Measurements from ENCODE around the gene CLPX. TPM values are rescaled to one million over a fixed set of nuclear protein-coding genes. Genes with fewer than 3 reads are reported as not detected.
A peak's percentile ranks its signal among the peaks of the same experiment; 100 is the strongest.
"Not testable (repeated sequence)": the region's sequence is repeated elsewhere in the genome, so short reads cannot be mapped to it uniquely, and the experiment has no call there.

CLPX gene
- 10 to 100 TPM; 33.4 to 56.3 (median 51.1) TPM for total RNA-seq
- polyA plus RNA-seq: 10 to 100 TPM; 34.1 to 37.0 TPM
- 43.2 reads per million, percentile 68 among the genes with 10 or more reads in this experiment for total RNA-seq

- Mint-ChIP-seq H3K27ac (peak within 1 kb of the TSS; percentile 87 to 98 (median 96)), H3K9me3 (peaks cover 0 to 2% (median 0%) of the 10 kb centered on the region in 11 donors), H3K27me3 (no peaks in the 10 kb centered on the region), H3K4me1 (peaks cover 14 to 40% (median 31%) of the 10 kb centered on the region in 7 donors), H3K36me3 (peaks cover 0 to 8% (median 0%) of the 10 kb centered on the region in 5 donors), H3K4me3 (peak within 1 kb of the TSS; percentile 89 to 96 (median 94))
- ATAC-seq (peak; percentile 97), DNase-seq (peak; percentile 80 to 97 (median 95))
- CTCF ChIA-PET: interaction anchor here (0.6 kb wide), 1 partner anchor 115 kb away, joined by 3 read pairs; no protein-coding TSS in a partner anchor
- Histone ChIP-seq H3K27ac (ENCODE audit: low read depth, low read length) (peak within 1 kb of the TSS; percentile 93), H3K27me3 (ENCODE audit: control insufficient read depth in 2 of 2, insufficient read depth in 2 of 2, low read length in 2 of 2) (no peaks in the 10 kb centered on the region), H3K4me1 (ENCODE audit: control insufficient read depth in 2 of 2, insufficient read depth in 2 of 2, low read length in 2 of 2) (peaks cover 4% of the 10 kb centered on the region in 2 donors), H3K9me3 (ENCODE audit: control insufficient read depth in 2 of 3, low read length in 3 of 3) (no peaks in the 10 kb centered on the region), H3K4me3 (ENCODE audit: low read length) (peak within 1 kb of the TSS; percentile 85), H3K36me3 (ENCODE audit: control insufficient read depth in 2 of 3, insufficient read depth in 3 of 3, low read length in 3 of 3) (peaks cover 0 to 15% (median 0%) of the 10 kb centered on the region in 3 experiments)
- intact Hi-C loops (cut with micrococcal nuclease): loop anchor here (1.0 to 10.0 kb wide), 19 partner anchors 52 to 1910 kb away; partner anchors contain the start of genes PARP16 (in 2 of the 2), PDCD7 (in 2 of the 2), RNU5A-1 (in 2 of the 2) and RNU5B-1 (in 2 of the 2)
- POLR2A ChIA-PET: interaction anchor here (0.6 to 3.4 kb wide), 15 partner anchors 10 to 684 kb away, joined by 3 to 32 read pairs (median 3); partner anchors contain the start of genes PARP16, PDCD7, RAB11A and RNU5A-1
Measured at GRCh38 chr15:65184868-65185717, at the start of gene CLPX. Gene CLPX (minus strand): TSS chr15:65185342. CDS start chr15:65185153, 189 bp downstream.

- no peaks in the 10 kb centered on the region for H3K9me3 Mint-ChIP-seq
- CTCF ChIA-PET: no interaction called here
- H3K36me3 Mint-ChIP-seq: peaks cover 0 to 10% (median 0%) of the 10 kb centered on the region in 5 donors
- POLR2A ChIA-PET: no interaction called here
- ATAC-seq (no peak), DNase-seq (no peak)
- Histone ChIP-seq H3K36me3 (ENCODE audit: control insufficient read depth in 2 of 3, insufficient read depth in 3 of 3, low read length in 3 of 3) (no peaks in the 10 kb centered on the region), H3K27me3 (ENCODE audit: control insufficient read depth in 2 of 2, insufficient read depth in 2 of 2, low read length in 2 of 2) (no peaks in the 10 kb centered on the region), H3K9me3 (ENCODE audit: control insufficient read depth in 2 of 3, low read length in 3 of 3) (no peaks in the 10 kb centered on the region), H3K4me3 (ENCODE audit: low read length) (no peak overlapping the region), H3K27ac (ENCODE audit: low read depth, low read length) (no peak overlapping the region), H3K4me1 (ENCODE audit: control insufficient read depth in 2 of 2, insufficient read depth in 2 of 2, low read length in 2 of 2) (no peaks in the 10 kb centered on the region)
- intact Hi-C loops (cut with micrococcal nuclease): no loop called here
- peaks cover 0 to 5% (median 0%) of the 10 kb centered on the region in 7 donors for H3K4me1 Mint-ChIP-seq
- no peak overlapping the region for H3K27ac Mint-ChIP-seq
- no peak overlapping the region for H3K4me3 Mint-ChIP-seq
- H3K27me3 Mint-ChIP-seq: no peaks in the 10 kb centered on the region
Measured at GRCh38 chr15:65233696-65234095, 48.6 kb upstream of the CLPX start.

DNA sequence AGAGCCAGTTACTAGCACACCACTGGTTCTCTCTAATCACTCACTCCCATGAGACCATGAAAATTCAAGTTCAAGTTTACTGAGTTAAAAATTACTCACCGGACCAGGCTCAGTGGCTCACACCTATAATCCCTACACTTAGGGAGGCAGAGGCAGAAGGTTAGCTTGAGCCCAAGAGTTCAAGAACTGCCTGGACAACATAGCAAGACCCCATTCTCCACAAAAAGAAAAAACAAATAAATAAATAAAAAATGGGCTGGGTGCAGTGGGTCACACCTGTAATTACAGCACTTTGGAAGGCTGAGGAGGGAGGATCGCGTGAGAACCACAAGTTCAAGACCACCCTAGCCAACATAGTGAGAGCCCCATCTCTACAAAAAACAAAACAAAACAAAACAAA lies 47.4 kb upstream of the CLPX start:
- intact Hi-C loops (cut with micrococcal nuclease): no loop called here
- Mint-ChIP-seq H3K4me1 (peaks cover 0 to 5% (median 0%) of the 10 kb centered on the region in 7 donors), H3K4me3 (no peak overlapping the region), H3K27ac (no peak overlapping the region), H3K36me3 (peaks cover 0 to 7% (median 0%) of the 10 kb centered on the region in 5 donors), H3K9me3 (no peaks in the 10 kb centered on the region), H3K27me3 (no peaks in the 10 kb centered on the region)
- H3K4me3 ChIP-seq (ENCODE audit: low read length): no peak overlapping the region
- no peak overlapping the region for H3K27ac ChIP-seq (ENCODE audit: low read depth, low read length)
- ChIA-PET POLR2A (no interaction called here), CTCF (no interaction called here)
- H3K4me1 ChIP-seq (ENCODE audit: control insufficient read depth in 2 of 2, insufficient read depth in 2 of 2, low read length in 2 of 2): no peaks in the 10 kb centered on the region
- ATAC-seq (no peak), DNase-seq (no peak)
- H3K27me3 ChIP-seq (ENCODE audit: control insufficient read depth in 2 of 2, insufficient read depth in 2 of 2, low read length in 2 of 2): no peaks in the 10 kb centered on the region
- H3K9me3 ChIP-seq (ENCODE audit: control insufficient read depth in 2 of 3, low read length in 3 of 3): no peaks in the 10 kb centered on the region
- H3K36me3 ChIP-seq (ENCODE audit: control insufficient read depth in 2 of 3, insufficient read depth in 3 of 3, low read length in 3 of 3): no peaks in the 10 kb centered on the region

- Histone ChIP-seq H3K4me1 (ENCODE audit: control insufficient read depth in 2 of 2, insufficient read depth in 2 of 2, low read length in 2 of 2) (no peaks in the 10 kb centered on the region), H3K27ac (ENCODE audit: low read depth, low read length) (no peak overlapping the region), H3K4me3 (ENCODE audit: low read length) (no peak overlapping the region), H3K27me3 (ENCODE audit: control insufficient read depth in 2 of 2, insufficient read depth in 2 of 2, low read length in 2 of 2) (no peaks in the 10 kb centered on the region), H3K9me3 (ENCODE audit: control insufficient read depth in 2 of 3, low read length in 3 of 3) (no peaks in the 10 kb centered on the region), H3K36me3 (ENCODE audit: control insufficient read depth in 2 of 3, insufficient read depth in 3 of 3, low read length in 3 of 3) (no peaks in the 10 kb centered on the region)
- Mint-ChIP-seq H3K36me3 (peaks cover 0 to 7% (median 0%) of the 10 kb centered on the region in 5 donors), H3K9me3 (no peaks in the 10 kb centered on the region), H3K27ac (peak overlapping the region in 1 of 9 donors; percentile 63), H3K4me3 (no peak overlapping the region), H3K27me3 (no peaks in the 10 kb centered on the region), H3K4me1 (peaks cover 0 to 1% (median 0%) of the 10 kb centered on the region in 7 donors)
- intact Hi-C loops (cut with micrococcal nuclease): no loop called here
- CTCF ChIA-PET: interaction anchor here (0.7 kb wide), 1 partner anchor 85 kb away, joined by 4 read pairs; no protein-coding TSS in a partner anchor
- DNase-seq (no peak), ATAC-seq (no peak)
- POLR2A ChIA-PET: no interaction called here
Measured at GRCh38 chr15:65231306-65231705, 46.2 kb upstream of the CLPX start.

DNA sequence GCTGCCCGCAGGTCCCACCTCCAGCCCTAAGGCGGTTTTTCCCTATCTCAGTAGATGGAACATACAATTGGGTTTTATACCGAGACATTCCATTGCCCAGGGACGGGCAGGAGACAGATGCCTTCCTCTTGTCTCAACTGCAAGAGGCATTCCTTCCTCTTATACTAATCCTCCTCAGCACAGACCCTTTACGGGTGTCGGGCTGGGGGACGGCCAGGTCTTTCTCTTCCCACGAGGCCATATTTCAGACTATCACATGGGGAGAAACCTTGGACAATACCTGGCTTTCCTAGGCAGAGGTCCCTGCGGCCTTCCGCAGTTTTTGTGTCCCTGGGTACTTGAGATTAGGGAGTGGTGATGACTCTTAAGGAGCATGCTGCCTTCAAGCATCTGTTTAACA lies 41.8 kb upstream of the CLPX start:
- H3K27me3 ChIP-seq (ENCODE audit: control insufficient read depth in 2 of 2, insufficient read depth in 2 of 2, low read length in 2 of 2); H3K4me1 ChIP-seq (ENCODE audit: control insufficient read depth in 2 of 2, insufficient read depth in 2 of 2, low read length in 2 of 2); DNase-seq; CTCF ChIA-PET; H3K4me1 Mint-ChIP-seq; H3K4me3 Mint-ChIP-seq; H3K27ac Mint-ChIP-seq; H3K27ac ChIP-seq (ENCODE audit: low read depth, low read length); POLR2A ChIA-PET; H3K4me3 ChIP-seq (ENCODE audit: low read length); H3K9me3 Mint-ChIP-seq; intact Hi-C loops (cut with micrococcal nuclease); ATAC-seq; H3K9me3 ChIP-seq (ENCODE audit: control insufficient read depth in 2 of 3, low read length in 3 of 3); H3K36me3 Mint-ChIP-seq; H3K27me3 Mint-ChIP-seq; H3K36me3 ChIP-seq (ENCODE audit: control insufficient read depth in 2 of 3, insufficient read depth in 3 of 3, low read length in 3 of 3): not testable (repeated sequence)

- peaks cover 0 to 2% (median 0%) of the 10 kb centered on the region in 5 donors for H3K27me3 Mint-ChIP-seq
- no peaks in the 10 kb centered on the region for H3K27me3 ChIP-seq (ENCODE audit: control insufficient read depth in 2 of 2, insufficient read depth in 2 of 2, low read length in 2 of 2)
- H3K4me1 ChIP-seq (ENCODE audit: control insufficient read depth in 2 of 2, insufficient read depth in 2 of 2, low read length in 2 of 2): no peaks in the 10 kb centered on the region
- no peak overlapping the region for H3K4me3 ChIP-seq (ENCODE audit: low read length)
- peaks cover 0 to 3% (median 0%) of the 10 kb centered on the region in 5 donors for H3K36me3 Mint-ChIP-seq
- no peaks in the 10 kb centered on the region for H3K9me3 Mint-ChIP-seq
- ChIA-PET POLR2A (no interaction called here), CTCF (no interaction called here)
- no peak overlapping the region for H3K27ac ChIP-seq (ENCODE audit: low read depth, low read length)
- intact Hi-C loops (cut with micrococcal nuclease): no loop called here
- no peaks in the 10 kb centered on the region for H3K9me3 ChIP-seq (ENCODE audit: control insufficient read depth in 2 of 3, low read length in 3 of 3)
- H3K36me3 ChIP-seq (ENCODE audit: control insufficient read depth in 2 of 3, insufficient read depth in 3 of 3, low read length in 3 of 3): no peaks in the 10 kb centered on the region
- ATAC-seq (no peak), DNase-seq (no peak)
- H3K27ac Mint-ChIP-seq: no peak overlapping the region
- H3K4me3 Mint-ChIP-seq: no peak overlapping the region
- H3K4me1 Mint-ChIP-seq: no peaks in the 10 kb centered on the region
Measured at GRCh38 chr15:65226221-65226620, 41.1 kb upstream of the CLPX start.
